Subcutaneous abdominal adipose tissue (tissue), 5 donors: ENCODE results near the gene GAL3ST3.
"Not testable (repeated sequence)": the region's sequence is repeated elsewhere in the genome, so short reads cannot be mapped to it uniquely, and the experiment has no call there.

Source experiments
- H3K27ac ChIP-seq: one replicate; pipeline ENCODE4 v1.7.0; 2013; ENCODE audit warnings: low read depth, mild to moderate bottlenecking, inconsistent platforms, low read length, moderate library complexity
- H3K27me3 ChIP-seq, 5 donors: one replicate each; pipeline ENCODE4 v1.7.0; 2013; ENCODE audit warnings: low read length in 5 of 5, inconsistent platforms in 1 of 5; ENCODE audit not compliant: control insufficient read depth in 5 of 5, insufficient read depth in 4 of 5
- H3K36me3 ChIP-seq, 5 donors: one replicate each; pipeline ENCODE4 v1.7.0; 2013; ENCODE audit warnings: low read length in 5 of 5; ENCODE audit not compliant: control insufficient read depth in 5 of 5, insufficient read depth in 5 of 5
- H3K4me1 ChIP-seq, 5 donors: one replicate each; pipeline ENCODE4 v1.7.0; 2013; ENCODE audit warnings: low read length in 5 of 5, mild to moderate bottlenecking in 3 of 5, moderate library complexity in 1 of 5; ENCODE audit not compliant: control insufficient read depth in 5 of 5, insufficient read depth in 5 of 5
- H3K4me3 ChIP-seq, 5 donors: one replicate each; pipeline ENCODE4 v1.7.0; 2013; ENCODE audit warnings: low read length in 5 of 5, low read depth in 1 of 5
- H3K9ac ChIP-seq, 5 donors: one replicate each; pipeline ENCODE4 v1.7.0; 2013; ENCODE audit warnings: low read length in 5 of 5, mild to moderate bottlenecking in 4 of 5, moderate library complexity in 3 of 5
- H3K9me3 ChIP-seq, 5 donors: one replicate each; pipeline ENCODE4 v1.7.0; 2013; ENCODE audit warnings: low read length in 5 of 5; ENCODE audit not compliant: control insufficient read depth in 5 of 5
- donor health status: healthy.
- donor health status: healthy.
- donor health status: healthy.
- donor health status: healthy.
- donor health status: healthy.

Gene GAL3ST3

GRCh38 chr11:66015454-66015881 is 33.5 kb downstream of the GAL3ST3 start:
- H3K4me1 ChIP-seq, result peaks cover 0 to 36% (median 17%) of the 10 kb centered on the region in 5 donors
- H3K27me3 ChIP-seq, result peaks cover 9 to 28% (median 23%) of the 10 kb centered on the region in 5 donors
- no peak overlapping the region for H3K4me3 ChIP-seq
- H3K9me3 ChIP-seq, result no peaks in the 10 kb centered on the region
- H3K36me3 ChIP-seq, result no peaks in the 10 kb centered on the region
- peak overlapping the region in 1 of 5 donors; percentile 26 for H3K9ac ChIP-seq
- H3K27ac ChIP-seq, result no peak overlapping the region

DNA sequence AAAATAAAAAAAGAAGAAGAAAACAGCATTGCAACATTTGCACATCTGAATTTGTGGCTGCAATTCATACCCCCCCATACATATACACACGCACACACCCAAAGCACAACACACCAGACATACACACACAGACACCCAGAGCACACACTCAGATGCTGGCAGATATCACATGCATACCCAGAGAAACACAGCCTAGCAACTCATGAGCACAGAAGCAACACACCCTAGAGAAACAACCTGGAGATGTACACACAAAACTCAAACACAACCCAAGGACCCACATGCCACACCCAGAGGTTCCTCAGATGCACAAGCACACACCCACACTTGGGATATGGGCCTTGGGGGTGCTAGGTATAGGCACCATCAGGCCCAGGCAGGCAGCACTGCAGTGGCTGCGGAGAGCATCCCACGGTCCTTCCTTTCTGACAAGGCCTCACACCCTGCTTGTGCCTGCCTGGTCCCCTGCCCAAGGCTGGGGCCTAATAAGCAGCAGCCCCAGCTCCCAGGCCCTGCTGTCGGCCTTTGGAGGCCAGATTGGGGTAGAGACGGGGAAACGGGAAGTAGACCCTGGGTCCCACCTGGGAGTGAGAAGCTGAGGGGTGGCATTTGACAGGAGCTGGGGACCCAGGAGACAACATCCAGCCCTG is 34.0 kb downstream of the GAL3ST3 start:
- H3K9me3 ChIP-seq, result no peaks in the 10 kb centered on the region
- H3K36me3 ChIP-seq, result no peaks in the 10 kb centered on the region
- no peak overlapping the region for H3K27ac ChIP-seq
- H3K4me3 ChIP-seq, result no peak overlapping the region
- H3K4me1 ChIP-seq, result peaks cover 0 to 36% (median 17%) of the 10 kb centered on the region in 5 donors
- H3K27me3 ChIP-seq, result peaks cover 9 to 28% (median 23%) of the 10 kb centered on the region in 5 donors
- H3K9ac ChIP-seq, result peak overlapping the region in 2 of 5 donors; percentile 16 to 26

DNA sequence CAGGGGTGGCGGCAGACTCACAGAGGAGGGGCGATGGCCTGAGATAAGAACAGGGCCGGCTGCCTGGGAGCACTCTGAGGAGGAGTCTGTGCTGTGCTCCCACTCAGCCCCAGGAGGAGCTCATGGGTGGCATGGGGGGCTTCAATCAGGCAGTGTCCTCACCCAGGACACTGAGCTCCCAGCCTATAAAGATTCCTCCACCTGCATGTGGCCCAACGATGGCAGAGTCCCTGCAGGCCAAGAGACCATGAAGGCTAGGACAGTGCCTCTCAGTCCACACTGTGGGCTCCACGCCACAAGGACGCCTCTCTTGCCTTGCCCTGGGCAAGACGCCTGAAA is 35.2 kb downstream of the GAL3ST3 start:
- Histone ChIP-seq H3K27ac (no peak overlapping the region), H3K4me1 (peaks cover 0 to 36% (median 17%) of the 10 kb centered on the region in 5 donors), H3K4me3 (no peak overlapping the region), H3K9ac (no peak overlapping the region), H3K27me3 (peaks cover 9 to 28% (median 23%) of the 10 kb centered on the region in 5 donors), H3K36me3 (no peaks in the 10 kb centered on the region), H3K9me3 (no peaks in the 10 kb centered on the region)

GRCh38 chr11:66012946-66013761 is 35.8 kb downstream of the GAL3ST3 start:
- Histone ChIP-seq H3K27ac (no peak overlapping the region), H3K4me3 (no peak overlapping the region), H3K27me3 (peaks cover 9 to 28% (median 23%) of the 10 kb centered on the region in 5 donors), H3K36me3 (no peaks in the 10 kb centered on the region), H3K4me1 (peaks cover 0 to 36% (median 17%) of the 10 kb centered on the region in 5 donors), H3K9ac (no peak overlapping the region), H3K9me3 (no peaks in the 10 kb centered on the region)

DNA sequence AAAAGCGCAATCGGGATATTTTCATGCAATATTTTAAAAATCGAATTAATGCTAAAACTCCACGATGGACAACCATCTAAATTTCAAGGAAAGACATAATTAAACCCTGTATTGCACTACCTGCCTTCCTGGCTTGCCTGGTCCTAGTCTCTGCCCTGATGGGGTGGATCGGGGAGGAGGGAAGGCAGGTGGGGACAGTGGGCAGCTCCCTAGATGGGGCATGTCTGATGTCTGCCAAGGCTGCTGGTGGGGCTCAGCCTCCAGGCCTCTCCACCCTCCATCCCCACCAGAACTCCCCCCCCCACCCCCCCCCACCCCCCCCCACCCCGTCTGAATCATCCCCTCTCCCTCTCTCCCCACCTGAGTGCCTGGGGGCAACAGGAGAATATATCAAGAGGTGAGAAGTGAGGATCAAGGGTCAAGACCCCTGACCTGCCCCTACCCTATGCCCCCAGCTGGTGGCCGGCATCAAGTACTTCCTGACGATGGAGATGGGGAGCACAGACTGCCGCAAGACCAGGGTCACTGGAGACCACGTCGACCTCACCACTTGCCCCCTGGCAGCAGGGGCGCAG is 36.5 kb downstream of the GAL3ST3 start:
- Histone ChIP-seq H3K9me3 (no peaks in the 10 kb centered on the region), H3K27ac (no peak overlapping the region), H3K9ac (no peak overlapping the region), H3K4me3 (no peak overlapping the region), H3K4me1 (peaks cover 0 to 36% (median 17%) of the 10 kb centered on the region in 5 donors), H3K27me3 (peaks cover 9 to 28% (median 23%) of the 10 kb centered on the region in 5 donors), H3K36me3 (no peaks in the 10 kb centered on the region)

DNA sequence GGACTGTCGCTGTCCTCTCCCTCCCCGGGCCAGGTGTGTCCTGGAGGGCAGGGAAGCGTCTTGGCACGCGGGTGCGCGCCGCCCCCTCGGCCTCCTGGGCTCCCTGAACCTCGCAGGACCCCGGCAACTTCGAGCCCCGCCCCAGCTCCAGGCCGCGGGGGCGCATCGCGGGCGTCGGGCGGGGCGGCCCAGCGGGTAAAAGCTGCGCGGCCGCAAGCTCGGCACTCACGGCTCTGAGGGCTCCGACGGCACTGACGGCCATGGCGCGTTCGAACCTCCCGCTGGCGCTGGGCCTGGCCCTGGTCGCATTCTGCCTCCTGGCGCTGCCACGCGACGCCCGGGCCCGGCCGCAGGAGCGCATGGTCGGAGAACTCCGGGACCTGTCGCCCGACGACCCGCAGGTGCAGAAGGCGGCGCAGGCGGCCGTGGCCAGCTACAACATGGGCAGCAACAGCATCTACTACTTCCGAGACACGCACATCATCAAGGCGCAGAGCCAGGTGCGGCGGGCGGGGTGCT is 37.1 kb downstream of the GAL3ST3 start, which contains the start of gene CST6:
Gene CST6, plus strand, starts transcription at position 224 of the 519 bp plus-strand sequence. Its CDS starts 37 bp downstream, at position 261.
- Histone ChIP-seq H3K4me3 (no peak within 1 kb of the TSS), H3K27me3 (peaks cover 9 to 28% (median 23%) of the 10 kb centered on the region in 5 donors), H3K36me3 (no peaks in the 10 kb centered on the region), H3K4me1 (peaks cover 0 to 36% (median 17%) of the 10 kb centered on the region in 5 donors), H3K9ac (no peak within 1 kb of the TSS), H3K27ac (no peak within 1 kb of the TSS), H3K9me3 (no peaks in the 10 kb centered on the region)

- no peak overlapping the region for H3K4me3 ChIP-seq
- H3K27ac ChIP-seq, result no peak overlapping the region
These were observed 37.6 kb downstream of the GAL3ST3 start for GRCh38 chr11:66011239-66011784.

DNA sequence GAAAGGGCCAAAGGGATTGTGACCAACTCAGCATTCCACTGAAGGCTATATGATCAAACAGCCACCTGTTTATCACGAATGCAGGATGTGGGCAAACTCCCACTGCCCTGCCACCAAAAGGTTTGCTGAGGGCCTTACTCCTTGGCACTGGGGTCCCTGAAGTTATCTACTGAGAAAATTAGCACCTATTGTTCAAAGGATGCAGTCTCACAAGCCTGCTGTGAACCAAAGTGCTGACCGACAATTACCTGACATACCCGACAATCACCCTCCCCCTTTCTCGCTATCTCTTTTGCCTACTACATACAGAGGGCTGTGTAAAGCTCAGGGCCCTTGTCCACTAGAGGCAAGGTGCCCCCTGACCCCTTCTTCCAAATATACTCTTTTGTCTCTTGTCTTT is 38.9 kb downstream of the GAL3ST3 start:
- H3K4me3 ChIP-seq, H3K9me3 ChIP-seq, H3K36me3 ChIP-seq, H3K27ac ChIP-seq, H3K9ac ChIP-seq: not testable (repeated sequence)
- peaks cover 9 to 28% (median 23%) of the 10 kb centered on the region in 5 donors for H3K27me3 ChIP-seq
- peaks cover 0 to 20% (median 15%) of the 10 kb centered on the region in 5 donors for H3K4me1 ChIP-seq

More at GRCh38 chr11:66011239-66011784, 37.6 kb downstream of the GAL3ST3 start:
- Histone ChIP-seq H3K9ac (no peak overlapping the region), H3K9me3 (no peaks in the 10 kb centered on the region), H3K27me3 (peaks cover 9 to 28% (median 23%) of the 10 kb centered on the region in 5 donors), H3K36me3 (peaks cover 0 to under 1% (median 0%) of the 10 kb centered on the region in 5 donors), H3K4me1 (peaks cover 0 to 33% (median 17%) of the 10 kb centered on the region in 5 donors)

DNA sequence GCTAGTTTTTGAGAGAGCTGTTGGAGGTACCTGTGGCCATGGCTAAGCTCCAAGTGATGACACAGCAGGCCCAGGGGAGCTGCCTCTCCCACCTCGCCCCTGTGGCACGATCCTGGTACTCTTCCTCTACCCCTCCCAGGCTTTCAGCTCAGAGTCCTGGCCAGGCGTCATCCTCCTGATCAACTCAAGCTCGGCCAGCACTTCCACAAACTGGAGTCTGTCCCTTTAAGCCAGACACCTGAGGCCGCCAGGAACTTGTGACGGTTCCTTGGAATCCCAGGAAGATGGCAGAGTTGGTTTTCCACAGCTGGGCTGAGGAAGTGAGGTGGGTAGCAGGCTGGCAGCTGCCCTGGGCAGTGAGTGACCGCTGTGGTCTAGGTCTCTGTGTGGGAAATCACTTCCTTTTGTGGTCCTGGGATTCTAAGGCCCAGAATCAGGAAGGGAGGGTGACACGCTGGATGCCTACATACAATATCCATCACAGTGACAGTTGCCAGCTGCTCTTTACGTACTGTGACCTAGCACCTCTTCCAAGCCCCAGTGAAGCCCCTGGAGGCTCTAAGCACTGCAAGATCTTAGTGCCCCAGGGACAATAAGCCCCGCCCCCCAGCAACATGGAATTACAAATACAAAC is 40.4 kb downstream of the GAL3ST3 start:
- H3K9ac ChIP-seq, result no peak overlapping the region

More for the DNA sequence above, 40.4 kb downstream of the GAL3ST3 start:
- H3K4me1 ChIP-seq, result peaks cover 0 to 18% (median 13%) of the 10 kb centered on the region in 5 donors
- H3K4me3 ChIP-seq, result no peak overlapping the region
- H3K27ac ChIP-seq, result no peak overlapping the region
- H3K36me3 ChIP-seq, result peaks cover 0 to 17% (median 14%) of the 10 kb centered on the region in 5 donors
- no peaks in the 10 kb centered on the region for H3K9me3 ChIP-seq
- H3K27me3 ChIP-seq, result peaks cover 9 to 25% (median 22%) of the 10 kb centered on the region in 5 donors
